Measurements from ENCODE around the gene SPR.

Gene SPR

DNA sequence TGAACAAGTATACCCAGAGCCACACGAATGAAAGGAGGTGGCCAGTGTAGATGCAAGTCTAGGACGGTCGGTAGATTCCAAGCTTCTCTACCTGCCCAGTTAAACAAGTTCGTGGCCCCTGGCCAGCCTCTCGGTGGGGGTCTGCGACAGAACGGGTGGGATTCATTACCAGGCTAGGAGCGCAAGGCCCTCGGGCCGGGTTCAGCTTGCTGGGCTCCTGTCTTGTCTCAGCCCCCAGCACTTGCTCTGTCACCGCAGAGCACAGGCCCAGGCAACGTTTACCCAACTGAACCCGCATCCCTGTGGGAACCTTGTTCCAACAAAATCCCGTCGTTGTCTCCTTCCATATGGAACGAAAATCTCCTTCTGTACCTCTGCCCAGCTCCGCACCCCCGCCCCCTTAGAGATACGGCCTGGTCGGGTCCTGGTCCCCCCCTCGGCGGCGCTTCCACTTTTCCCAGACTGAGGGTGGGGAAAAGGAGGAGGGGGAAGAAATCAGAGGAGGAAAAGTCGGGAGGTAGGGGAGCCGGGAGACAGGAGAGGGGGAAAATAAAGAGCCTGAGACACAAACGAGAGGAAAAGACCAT lies 28.2 kb downstream of the SPR start:
- no peak overlapping the region for H3K4me3 ChIP-seq (ENCODE audit: control insufficient read depth, low read depth, low read length)
- TF ChIP-seq, protein P1, sequence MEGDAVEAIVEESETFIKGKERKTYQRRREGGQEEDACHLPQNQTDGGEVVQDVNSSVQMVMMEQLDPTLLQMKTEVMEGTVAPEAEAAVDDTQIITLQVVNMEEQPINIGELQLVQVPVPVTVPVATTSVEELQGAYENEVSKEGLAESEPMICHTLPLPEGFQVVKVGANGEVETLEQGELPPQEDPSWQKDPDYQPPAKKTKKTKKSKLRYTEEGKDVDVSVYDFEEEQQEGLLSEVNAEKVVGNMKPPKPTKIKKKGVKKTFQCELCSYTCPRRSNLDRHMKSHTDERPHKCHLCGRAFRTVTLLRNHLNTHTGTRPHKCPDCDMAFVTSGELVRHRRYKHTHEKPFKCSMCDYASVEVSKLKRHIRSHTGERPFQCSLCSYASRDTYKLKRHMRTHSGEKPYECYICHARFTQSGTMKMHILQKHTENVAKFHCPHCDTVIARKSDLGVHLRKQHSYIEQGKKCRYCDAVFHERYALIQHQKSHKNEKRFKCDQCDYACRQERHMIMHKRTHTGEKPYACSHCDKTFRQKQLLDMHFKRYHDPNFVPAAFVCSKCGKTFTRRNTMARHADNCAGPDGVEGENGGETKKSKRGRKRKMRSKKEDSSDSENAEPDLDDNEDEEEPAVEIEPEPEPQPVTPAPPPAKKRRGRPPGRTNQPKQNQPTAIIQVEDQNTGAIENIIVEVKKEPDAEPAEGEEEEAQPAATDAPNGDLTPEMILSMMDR (conservative IDR thresholded peaks at IDR 0.05; ENCODE audit: control insufficient read depth, insufficient read depth, low read depth, low read length), result no peak
- DNase-seq (ENCODE audit: low read depth), result no peak

DNA sequence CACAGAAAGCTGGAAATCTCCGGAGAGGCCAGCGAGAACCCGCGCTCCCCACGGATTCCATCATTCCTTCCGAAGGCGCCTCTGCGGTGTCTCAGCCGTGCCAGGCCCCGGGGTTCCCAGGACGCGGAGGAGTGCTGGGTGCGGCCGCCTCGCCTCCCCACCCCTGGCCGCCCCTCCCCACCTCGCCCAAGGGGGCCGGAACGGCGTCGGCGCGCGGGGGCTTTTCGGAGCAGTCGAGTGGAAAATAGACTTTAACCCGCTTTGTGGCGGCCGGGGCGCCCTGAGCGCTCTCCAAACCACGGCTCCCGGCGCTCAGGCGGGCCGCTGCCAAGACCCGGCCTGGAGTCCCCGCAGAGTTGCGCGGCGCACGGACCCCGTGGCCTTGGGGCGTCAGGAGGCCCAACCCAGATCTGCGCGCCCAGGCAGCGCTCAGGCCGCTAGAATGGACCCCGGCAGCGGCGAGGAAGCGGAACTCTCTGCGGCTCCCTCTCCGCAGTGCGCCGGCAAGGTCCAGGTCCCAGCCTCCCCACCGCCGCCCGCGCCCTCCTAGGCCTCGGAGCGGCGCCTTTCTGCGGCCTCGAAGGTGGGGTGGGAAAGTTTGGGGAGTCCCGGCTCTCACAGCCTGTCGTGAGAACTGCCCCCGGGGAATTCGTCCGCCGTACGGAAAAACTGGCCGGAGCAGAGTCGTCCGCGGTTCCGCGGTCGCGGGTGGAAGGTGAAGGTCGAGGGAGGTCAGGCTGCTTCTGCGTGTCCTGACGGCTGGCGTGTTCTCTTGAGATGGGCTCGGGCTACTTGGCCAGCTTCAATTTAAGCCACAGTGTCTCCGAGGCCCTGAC lies 28.9 kb downstream of the SPR start:
- TF ChIP-seq, protein P1 (conservative IDR thresholded peaks at IDR 0.05; ENCODE audit: control insufficient read depth, insufficient read depth, low read depth, low read length), result no peak
- no peak overlapping the region for H3K4me3 ChIP-seq (ENCODE audit: control insufficient read depth, low read depth, low read length)
- no peak for DNase-seq (ENCODE audit: low read depth)

DNA sequence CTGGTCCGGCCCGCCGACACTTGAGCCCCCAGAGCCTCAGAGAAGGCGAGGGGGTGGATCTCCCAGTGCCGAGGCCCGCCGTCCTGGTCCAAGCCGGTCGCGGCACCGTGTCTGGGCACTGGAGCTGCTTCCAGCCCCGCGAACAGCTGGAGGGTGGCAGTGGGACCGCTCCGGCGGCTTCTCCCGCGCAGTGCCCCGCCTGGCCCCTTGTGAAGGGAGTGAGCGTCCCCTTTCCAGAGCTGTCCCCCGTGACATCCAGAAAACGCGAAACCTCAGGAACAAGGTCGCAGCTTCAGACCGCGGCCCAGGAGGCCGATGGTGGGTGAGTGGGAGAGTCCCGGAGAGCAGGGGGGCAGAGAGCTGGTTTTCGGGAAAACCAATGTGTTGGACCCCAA lies 29.5 kb downstream of the SPR start:
- no peak overlapping the region for H3K4me3 ChIP-seq (ENCODE audit: control insufficient read depth, low read depth, low read length)
- TF ChIP-seq, protein P1 (conservative IDR thresholded peaks at IDR 0.05; ENCODE audit: control insufficient read depth, insufficient read depth, low read depth, low read length), result no peak
- no peak for DNase-seq (ENCODE audit: low read depth)

DNA sequence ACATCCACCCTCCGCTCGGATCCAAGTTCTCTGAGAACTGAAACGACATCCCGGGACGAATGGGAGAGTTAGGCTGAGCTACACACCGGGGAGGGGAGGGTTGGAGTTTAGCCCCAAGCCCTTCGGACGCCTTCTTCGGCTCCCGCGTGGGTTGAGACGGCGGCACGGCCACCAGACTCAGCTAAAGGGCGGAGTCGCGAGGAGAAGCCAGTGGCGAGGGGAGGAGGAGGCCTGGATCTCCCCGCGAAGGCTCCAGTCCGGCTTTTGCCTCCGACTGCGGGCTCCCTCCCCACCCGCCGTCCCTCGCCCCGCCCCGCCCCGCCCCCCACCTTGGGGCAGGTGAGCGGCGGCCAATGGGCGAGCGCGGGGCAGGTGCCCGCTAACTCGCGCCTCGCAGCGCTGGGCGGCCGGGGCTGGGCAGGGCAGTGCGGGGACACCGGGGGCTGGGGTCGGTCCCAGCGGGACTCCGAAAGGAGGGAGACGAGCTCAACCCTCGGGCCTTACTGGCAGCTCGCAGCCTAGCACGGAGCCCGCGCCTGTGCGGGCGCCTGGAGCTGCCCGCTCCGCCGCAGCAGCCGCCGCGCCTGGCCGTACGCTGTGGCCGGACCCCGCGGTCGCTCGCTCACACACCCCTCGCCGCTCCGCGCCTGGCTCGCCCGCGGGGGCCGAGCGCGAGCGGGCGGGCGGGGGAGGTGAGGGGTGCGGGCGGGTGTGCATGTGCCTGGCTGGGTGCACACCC lies 30.1 kb downstream of the SPR start, which contains the start of gene EMX1:
Gene EMX1, plus strand, starts transcription at position 382 of the 739 bp plus-strand sequence. Its CDS starts 334 bp downstream, at position 716.
- no peak for DNase-seq (ENCODE audit: low read depth)
- TF ChIP-seq, protein P1 (conservative IDR thresholded peaks at IDR 0.05; ENCODE audit: control insufficient read depth, insufficient read depth, low read depth, low read length), result no peak
- no peak within 1 kb of the TSS for H3K4me3 ChIP-seq (ENCODE audit: control insufficient read depth, low read depth, low read length)

DNA sequence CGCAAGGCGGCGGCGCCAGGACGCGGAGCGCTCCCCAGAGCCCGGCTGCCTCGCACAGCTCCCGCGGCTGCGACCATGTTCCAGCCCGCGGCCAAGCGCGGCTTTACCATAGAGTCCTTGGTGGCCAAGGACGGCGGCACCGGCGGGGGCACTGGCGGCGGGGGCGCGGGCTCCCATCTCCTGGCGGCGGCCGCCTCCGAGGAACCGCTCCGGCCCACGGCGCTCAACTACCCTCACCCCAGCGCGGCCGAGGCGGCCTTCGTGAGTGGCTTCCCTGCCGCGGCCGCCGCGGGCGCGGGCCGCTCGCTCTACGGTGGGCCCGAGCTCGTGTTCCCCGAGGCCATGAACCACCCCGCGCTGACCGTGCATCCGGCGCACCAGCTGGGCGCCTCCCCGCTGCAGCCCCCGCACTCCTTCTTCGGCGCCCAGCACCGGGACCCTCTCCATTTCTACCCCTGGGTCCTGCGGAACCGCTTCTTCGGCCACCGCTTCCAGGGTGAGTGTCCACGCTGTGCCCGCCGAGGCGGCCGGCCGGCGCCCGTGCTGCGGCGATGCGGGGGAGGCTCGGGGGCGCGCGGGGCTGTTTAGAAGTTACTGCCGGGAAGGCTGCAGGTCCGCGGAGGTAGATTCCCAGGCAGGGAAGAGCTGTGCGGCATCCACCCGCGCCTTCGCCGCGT lies 30.8 kb downstream of the SPR start:
- no peak overlapping the region for H3K4me3 ChIP-seq (ENCODE audit: control insufficient read depth, low read depth, low read length)
- DNase-seq (ENCODE audit: low read depth), result no peak
- TF ChIP-seq, protein P1 (conservative IDR thresholded peaks at IDR 0.05; ENCODE audit: control insufficient read depth, insufficient read depth, low read depth, low read length), result no peak
